EH (cell line): ENCODE results near the gene FFAR2.
"Not testable (repeated sequence)": the region's sequence is repeated elsewhere in the genome, so short reads cannot be mapped to it uniquely, and the experiment has no call there.

Experiments used
- DNase-seq: peaks from one replicate; pipeline ENCODE4 v3.0.0-alpha.2; 2015; ENCODE audit warnings: low read depth

Gene FFAR2

DNA sequence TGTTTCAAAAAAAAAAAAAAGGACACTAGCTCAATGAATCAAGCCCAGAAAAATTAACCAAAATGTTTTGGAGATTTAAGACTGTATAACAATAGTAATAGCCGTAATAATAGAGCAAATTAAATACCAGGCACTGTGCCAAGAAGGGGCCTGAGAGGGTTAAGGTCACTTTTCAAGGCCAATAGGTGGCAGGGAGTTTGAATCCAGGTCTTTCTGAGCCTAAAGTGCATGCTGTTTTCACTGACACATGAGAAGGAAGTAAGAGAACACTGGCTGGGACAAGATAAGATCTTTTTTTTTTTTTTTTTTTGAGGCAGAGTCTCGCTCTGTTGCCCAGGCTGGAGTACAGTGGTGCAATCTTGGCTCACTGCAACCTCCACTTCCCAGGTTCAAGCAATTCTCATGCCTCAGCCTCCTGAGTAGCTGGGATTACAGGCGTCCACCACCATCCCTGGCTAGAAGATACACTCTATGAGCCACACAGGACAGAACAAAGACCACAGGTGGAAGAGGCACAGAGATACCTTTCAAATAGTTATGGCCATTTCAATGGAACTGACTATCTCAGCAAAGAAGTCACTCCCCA is 7.7 kb downstream of the FFAR2 start:
- no peak for DNase-seq

DNA sequence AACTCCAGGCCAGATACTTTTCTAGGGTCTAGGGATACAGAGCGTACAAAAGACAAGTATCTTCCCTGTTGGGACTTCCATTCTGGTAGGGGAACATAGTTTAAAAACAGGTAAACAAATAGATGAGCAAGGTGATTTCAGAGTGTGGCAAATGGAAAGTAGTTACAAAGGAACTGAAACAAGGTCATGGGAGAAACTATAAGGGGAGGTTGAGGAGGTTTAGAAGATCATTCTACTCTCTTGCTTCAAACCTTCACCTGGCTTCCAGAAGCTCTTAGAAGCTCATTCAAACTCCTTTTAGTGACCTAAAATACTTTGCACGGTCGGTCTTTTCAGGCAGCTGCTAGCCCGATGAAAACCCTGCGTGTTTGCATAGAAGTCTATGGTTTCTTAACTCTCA is 9.1 kb downstream of the FFAR2 start:
- DNase-seq = no peak

DNA sequence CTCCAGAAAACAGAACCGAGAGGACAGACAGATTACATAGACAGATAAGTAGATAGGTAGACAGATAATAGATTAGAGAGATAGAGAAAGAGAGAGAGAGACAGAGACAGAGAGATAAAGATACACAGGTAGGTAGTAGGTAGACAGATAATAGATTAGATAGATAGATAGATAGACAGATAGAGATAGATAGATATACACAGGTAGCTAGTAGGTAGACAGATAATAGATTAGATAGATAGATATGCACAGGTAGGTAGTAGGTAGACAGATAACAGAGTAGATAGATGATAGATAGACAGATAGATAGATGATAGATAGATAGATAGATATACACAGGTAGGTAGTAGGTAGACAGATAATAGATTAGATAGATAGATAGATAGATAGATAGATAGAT is 10.1 kb downstream of the FFAR2 start:
- no peak for DNase-seq

DNA sequence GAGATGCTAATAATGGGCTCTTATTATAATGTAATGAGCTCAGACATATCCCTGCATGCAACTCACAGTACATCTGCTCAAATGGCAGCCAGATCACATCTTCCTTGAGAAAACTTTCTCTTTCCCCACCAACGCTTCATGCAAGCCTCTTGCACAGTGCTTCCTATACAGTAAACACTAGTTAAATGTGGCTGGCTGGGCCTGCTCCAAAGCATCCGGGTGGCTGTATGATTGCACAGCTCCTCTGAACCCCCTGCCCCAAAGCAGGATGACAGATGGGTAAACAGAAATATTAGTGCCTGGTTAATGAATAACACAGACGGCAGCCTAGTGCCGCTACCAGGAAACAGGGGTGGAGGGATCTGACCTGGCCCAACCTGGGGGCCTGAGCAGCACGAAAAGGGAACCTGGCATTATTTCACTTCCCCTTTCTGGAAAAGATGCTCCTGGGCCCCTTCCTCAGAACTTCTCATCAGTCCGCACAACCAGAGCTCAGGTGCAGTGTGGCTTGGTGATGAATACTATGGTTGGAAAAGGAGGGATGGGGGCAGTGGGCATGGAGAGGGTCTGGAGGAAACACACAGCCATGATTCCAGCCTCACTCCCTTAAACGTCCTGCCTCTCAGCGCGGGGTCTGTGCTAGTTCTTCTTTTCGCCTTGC is 10.8 kb downstream of the FFAR2 start:
- DNase-seq = no peak

DNA sequence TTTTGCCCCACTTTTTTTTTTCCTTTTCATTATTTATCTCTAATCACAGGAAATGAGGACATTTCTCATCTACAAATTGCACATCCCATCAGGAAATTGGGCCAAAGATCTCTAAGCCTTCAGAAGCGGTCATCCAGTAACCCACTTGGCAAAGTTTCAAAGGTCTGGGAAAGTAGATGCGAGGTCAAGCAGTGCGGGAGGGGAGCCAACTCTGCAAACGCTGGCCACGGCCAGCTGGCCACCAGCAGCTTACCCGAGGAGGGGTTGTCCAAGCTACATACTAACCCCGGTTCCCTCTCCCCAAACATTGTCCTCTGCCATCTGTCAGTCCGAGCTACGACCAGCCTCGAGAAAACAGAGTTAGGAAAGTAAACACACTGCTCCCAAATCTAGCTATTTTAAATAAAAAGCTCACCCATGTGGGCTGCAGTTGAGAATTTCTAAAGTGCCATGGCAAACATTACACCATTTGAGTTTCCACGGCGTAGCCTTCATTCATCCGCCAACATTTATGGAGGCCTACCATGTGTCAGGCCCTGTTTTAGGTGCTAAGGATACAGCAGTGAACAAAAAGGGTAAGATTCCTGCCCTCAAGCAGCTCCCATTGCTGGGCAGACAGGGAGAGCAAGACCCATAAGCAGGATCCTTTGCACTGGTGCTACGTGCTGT is 11.5 kb downstream of the FFAR2 start:
- no peak for DNase-seq

DNA sequence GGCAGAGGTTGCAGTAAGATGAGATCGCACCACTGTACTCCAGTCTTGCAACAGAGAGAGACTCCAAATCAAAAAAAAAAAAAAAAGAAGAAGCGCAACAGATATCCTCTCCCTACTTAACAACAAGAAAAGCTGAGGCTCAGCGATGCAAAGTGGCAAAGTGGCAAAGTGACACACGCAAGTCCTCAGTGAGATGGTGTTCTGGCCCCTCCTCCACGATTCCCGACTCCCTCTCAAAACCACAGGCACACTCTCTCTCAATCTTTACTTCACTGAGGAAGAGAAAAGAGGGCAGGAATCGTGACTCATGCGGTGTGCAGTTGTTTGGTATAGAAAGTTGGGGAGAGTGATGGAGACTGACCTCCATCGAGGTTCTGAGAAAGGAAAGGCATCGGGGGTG is 12.6 kb downstream of the FFAR2 start:
- no peak for DNase-seq

DNA sequence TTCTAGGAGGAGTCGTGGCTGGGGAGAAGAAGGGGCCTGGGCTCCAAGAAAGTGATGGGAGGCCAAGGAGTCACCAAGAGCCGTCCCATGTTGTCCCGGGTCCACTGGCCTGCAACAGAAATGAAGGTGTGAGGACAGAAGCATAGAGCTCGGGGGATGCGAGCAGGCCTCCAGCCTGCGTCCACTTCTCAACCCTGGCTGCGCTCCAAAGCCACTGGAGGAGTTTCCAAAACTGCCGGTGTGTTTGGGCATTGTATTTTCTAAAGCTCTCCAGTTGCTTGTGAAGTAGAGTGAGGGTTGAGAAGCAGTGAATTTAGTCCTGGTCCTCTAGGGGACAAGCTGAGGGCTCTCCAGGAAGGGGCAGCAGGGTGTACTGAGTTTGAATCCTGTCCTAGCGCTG is 13.0 kb downstream of the FFAR2 start:
- no peak for DNase-seq

DNA sequence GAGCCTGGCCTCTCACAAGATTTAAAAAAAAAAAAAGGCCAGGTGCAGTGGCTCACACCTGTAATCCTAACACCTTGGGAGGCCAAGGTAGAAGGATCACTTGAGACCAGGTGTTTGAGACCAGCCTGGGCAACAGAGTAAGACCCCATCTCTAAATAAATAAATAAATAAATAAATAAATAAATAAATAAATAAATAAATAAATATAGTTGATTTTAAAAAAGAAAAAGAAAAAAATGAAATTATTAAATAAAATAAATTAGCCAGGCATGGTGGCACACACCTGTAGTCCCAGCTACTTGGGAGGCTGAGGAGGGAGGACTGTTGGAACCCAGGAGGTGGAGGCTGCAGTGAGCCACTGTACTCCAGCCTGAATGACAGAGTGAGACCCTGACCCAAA is 13.7 kb downstream of the FFAR2 start:
- DNase-seq = not testable (repeated sequence)

DNA sequence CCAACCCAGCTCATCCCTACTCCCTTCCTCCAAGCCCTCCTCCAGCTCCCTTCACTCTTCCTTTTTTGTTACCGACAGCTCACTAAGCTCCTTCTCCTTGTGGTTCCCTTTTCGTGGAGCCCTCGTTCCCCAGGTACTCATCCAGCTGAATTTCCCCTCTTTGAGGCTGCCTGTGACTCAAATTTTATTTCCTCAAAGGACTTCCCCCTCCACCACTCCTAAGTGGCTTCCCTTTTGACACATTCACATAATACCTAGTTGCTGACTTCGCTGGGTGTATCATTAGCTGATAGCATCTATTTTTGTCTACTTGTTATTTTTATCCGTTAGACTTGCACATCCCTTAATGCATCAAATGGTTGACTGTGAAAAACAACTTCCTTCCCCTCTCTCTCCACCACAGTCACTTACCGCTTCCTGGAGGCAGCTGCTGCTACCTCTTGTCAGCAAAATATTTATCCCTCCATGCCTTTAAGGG is 14.5 kb downstream of the FFAR2 start:
- DNase-seq = peak; percentile 4

DNA sequence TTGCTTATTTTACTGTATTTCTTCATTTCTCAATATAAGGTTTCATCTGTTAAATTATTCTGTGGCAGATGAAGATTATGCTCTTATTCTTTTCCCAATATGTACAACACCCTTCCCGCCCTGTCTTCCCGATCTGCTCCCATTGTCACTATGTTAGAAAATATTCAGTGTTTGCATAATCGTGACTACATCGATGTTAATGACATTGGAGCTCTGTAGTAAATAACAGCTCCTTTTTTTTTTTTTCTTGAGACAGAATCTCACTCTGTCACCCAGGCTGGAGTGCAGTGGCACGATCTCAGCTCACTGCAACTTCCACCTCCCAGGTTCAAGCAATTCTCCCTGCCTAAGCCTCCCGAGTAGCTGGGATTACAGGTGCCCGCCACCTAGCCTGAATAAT is 14.9 kb downstream of the FFAR2 start:
- not testable (repeated sequence) for DNase-seq

DNA sequence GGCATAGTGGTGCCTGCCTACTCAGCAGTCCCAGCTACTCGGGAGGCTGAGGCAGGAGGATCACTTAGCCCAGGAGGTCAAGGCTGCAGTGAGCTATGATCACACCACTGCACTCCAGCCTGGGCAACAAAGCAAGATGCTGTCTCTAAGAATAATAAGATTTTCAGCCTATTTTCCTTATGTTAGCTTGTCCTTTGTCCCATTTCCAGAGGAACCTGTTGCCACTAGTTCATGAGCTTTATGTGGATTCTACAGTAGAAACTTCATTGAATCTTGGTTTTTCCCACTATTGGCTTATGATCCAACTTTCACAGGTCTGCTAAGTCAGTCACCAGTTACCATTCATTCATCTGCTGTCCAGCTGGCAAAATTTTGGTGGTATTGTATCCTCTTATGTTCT is 18.2 kb downstream of the FFAR2 start:
- DNase-seq = no peak

DNA sequence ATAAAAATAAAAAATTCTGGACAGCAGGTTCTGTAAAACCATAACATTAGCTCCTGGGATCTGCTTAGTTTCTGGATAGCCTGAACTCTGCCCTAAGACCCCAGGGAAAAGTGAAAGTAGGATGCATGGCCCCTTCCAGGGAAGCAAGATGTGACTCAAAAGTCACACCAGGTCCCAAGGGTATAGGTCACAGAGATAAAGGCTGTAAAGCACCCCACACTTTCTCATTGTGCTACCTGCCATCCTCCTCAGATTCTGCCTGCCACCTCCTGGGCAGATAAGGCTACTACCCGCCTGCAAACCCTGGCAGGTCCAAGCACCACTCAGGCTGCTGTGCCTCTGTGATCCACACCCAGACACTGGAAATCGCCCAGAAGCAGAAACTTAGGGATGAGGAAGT is 20.6 kb downstream of the FFAR2 start:
- DNase-seq = peak; percentile 25

DNA sequence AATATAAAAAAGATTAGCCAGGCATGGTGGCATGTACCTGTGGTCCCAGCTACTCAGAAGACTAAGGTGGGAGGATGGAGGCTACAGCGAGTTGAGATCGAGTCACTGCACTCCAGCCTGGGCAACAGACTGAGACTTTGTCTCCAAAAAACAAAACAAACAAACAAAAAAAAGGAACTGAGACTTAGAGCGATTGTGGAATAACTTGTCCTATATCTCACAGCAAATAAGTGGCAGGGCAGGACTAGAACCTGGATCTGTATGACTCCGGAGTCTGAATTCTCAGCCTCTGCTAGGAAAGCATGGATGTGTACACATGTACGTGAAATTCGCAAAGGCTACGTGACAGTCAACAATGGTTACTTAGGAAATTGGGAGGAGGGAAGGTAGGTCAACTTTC is 22.1 kb downstream of the FFAR2 start:
- DNase-seq = no peak

DNA sequence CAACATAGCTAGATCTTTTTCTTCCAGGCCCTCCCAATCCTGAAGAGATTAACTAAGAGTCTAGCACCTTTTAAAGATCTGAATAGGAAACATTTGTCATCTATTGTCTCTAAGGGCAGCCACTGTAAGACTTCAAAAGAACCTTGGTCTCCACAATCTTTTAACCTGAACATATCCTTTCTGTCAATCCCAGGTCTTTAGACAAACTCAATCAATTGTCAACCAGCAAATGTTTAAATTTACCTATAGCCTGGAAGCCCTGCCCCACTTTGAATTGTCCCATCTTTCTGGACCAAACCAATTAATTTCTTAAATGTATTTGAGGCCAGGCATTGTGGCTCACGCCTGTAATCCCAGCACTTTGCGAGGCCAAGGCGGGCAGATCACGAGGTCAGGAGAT is 23.0 kb downstream of the FFAR2 start:
- DNase-seq = not testable (repeated sequence)

DNA sequence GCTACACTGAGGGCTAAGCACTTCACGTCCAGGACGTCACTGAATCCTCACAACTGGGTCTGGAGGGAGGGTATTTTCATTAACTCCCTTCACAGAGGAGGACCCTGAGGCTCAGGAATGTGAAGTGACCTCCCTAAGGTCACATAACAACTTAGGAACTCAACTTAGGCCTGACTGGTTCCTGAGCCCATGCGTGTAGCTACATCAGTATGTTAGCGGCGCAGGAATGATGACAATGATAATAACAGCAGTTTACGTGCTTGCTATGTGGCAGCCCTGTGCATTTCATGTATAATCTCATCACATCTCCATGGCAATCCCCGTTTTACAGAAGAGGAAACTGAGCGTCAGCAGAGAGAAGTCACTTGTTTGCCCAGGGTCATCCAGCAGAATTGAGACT is 23.9 kb downstream of the FFAR2 start:
- DNase-seq = no peak

DNA sequence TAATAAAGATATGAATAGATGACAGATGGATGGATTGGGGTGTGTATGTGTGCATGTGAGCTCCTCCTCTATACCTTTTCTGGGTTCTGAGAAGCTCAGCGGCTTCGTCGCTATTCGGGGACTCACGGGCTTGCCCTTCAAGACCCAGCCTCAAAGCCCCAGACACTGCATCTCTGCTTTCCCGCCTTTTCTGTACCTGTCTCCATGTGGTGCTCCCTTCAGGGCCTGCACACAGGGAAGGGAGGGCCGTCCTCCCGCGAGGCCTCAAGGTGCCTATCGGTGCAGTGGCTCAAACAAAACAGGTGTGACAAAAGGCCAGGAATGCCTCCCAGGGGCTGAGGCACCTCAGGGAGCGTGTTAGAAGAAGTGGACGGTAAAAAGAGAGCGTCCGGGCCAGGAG is 26.0 kb downstream of the FFAR2 start:
- no peak for DNase-seq

DNA sequence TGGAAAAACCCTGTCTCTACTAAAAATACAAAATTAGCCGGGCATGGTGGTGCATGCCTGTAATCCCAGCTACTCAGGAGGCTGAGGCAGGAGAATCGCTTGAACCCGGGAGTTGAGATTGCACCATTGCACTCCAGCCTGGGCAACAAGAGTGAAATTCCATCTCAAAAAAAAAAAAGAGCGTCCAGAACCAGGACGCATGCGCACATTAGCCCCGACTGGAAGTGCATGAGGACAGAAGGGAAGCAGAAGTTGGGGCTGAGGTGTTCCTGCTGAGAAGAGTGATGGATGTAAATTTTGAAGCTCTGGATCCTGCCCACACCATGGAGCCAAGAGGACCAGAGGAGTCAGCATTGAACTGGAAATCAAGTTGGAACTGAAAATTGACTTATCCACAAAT is 26.5 kb downstream of the FFAR2 start:
- not testable (repeated sequence) for DNase-seq

DNA sequence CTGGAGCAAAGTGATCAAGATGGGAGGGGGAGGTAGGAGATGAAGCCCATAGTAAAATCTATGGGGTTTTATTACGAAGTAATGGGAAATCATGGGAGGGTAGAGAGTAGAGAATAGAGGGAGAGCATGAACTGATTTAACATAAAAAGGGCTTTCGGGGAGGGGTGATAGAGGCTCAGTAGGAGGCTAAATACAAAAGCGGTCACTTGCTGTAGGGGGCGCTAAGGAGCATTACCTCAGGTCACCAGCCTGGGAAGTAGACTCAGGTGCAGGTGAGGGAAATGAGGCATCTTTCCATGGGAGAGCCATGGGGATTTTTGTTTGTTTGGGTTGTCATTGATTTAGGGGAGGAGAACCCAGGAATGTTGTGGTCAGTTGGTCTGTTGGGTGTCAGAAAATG is 28.1 kb downstream of the FFAR2 start:
- DNase-seq = no peak

DNA sequence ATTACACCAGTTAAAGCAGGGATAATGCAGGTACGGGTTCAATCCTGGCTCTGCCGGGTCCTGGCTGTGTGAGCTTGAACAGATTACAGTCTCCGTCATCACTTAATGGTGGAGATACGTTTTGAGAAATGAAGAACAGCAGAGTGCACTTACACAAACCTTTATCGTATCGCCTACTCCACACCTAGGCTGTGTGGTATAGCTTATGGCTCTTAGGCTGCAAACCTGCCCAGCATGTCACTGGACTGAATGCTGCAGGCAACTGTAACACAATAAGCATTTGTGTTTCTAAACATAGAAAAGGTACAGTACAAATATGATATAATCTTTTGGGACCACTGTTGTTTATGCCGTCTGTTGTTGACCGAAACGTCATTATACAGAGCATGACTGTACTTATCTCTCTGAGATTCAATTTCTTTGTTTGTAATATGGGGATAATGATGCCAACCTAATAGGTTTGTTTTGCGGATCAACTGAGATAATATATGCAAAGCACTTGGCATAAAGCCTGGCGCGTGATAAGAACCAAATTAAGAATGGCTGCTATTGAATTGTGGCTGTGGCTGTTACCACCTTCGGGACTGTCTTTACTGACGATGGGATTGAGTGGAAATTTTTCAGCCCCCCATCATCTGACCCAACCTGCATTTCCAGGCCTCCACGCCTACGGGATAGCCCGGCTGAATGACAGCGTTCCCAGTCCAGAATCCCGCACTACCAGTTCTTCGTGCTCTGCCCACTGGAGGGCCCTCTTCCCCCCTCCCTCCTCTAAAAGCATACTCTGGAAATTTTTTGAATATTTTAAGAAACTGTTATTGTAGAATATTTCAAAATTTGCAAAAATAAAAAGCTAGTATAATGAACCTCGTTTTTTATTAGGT is 31.0 kb downstream of the FFAR2 start:
- DNase-seq = no peak

DNA sequence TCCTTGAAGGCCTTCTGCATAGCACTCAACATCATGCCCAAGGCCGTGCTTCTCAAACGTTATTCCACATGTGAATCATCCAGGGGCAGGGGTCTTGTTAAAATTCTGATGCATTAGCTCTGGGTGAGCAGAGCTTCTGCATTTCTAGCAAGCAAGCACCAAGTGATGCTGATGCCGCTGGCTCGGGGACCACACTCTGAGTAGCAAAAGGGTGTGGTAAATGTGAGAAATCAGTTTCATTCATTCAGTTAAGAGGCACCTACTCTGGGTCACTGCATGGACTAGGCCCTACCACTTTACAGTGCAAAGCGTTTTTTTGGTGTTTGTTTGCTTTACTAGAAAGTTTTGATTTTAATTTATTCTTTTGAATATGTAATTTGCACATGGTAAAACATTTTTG is 35.0 kb downstream of the FFAR2 start:
- no peak for DNase-seq

DNA sequence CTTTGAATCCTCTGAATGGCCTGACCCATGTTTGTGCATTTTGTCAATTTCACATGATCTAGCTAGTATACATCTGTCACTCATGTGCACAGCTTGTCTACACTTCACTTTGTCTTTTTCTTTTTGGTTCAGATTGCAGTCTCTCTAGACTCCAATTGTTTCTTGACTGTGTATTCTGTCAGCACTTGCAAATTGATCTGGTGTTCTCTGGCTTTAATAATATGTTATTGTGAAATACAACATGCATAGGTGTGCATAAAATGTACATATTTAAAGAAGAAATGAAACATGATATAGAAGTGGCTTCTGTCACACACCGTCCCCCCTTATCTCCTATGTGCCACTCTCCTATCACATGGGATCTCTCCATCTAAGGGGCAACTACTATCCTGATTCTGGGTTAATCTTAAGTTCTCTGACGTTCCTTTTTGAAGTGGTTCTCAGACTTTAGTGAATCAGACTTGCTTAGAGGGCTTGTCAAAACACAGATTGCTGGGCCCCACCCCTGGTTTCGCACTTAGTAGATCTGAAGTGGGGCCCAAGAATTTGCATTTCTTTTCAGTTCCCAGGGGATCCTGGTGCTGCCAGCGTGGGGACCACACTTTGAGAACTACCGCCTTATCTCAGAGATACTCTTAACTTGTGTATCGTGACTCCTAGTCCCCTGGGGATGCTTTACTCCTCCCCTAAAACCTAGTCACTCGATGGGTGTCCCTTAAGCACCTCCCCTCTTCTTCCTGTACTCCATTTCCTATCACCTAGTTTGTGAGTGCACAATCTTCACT is 36.4 kb downstream of the FFAR2 start:
- no peak for DNase-seq

DNA sequence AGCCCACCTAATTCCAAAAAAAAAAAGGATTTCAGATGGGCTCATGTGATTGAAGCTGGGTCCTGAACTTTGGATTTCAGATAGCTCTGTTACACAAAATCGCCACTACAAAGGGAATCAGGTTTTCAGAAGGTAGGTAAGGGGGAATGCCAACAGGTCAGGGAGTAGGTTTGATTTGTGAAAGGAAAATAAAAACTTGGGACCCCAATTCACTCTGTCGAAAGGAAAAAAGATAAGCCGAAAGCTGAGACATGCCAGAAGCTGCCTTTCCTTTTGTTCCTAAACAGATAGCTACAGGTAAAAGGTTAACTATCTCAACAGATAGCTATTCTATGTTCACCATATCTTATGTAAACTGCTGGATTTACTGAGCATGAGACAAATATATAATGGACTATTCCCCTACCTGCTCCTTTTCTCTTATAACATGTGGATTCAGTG is 38.2 kb downstream of the FFAR2 start:
- DNase-seq = no peak
